Right atrium auricular region (tissue), 2 donors: ENCODE results near the gene GMPS. TPM values are rescaled to one million over a fixed set of nuclear protein-coding genes. Genes with fewer than 3 reads are reported as not detected.

Experiments
- DNase-seq: peaks from one replicate; pipeline ENCODE4 v3.0.0-alpha.2; 2019; ENCODE audit warnings: low spot score
- H3K27ac ChIP-seq, 2 donors: fragments of 200-600 bp; sonication (generic); 1 replicate in 1 of 2; 2 replicates in 1 of 2; pipeline ENCODE4 v1.5.1; 2016 to 2019
- H3K27me3 ChIP-seq, 2 donors: fragments of 200-600 bp; sonication (generic); one replicate each; pipeline versions ENCODE4 v1.5.1 to v1.6.0; 2017 to 2019
- H3K36me3 ChIP-seq: fragments of 200-600 bp; sonication (generic); one replicate; pipeline ENCODE4 v1.5.1; 2016
- H3K4me1 ChIP-seq, 2 donors: fragments of 200-600 bp; sonication (generic); one replicate each; pipeline versions ENCODE4 v1.5.1 to v1.6.0; 2017 to 2019
- H3K4me3 ChIP-seq, 2 donors: fragments of 200-600 bp; sonication (generic); 1 replicate in 1 of 2; 2 replicates in 1 of 2; pipeline ENCODE4 v1.5.1; 2017 to 2019; ENCODE audit warnings: mild to moderate bottlenecking in 1 of 2, moderate library complexity in 1 of 2
- H3K9me3 ChIP-seq, 2 donors: fragments of 200-600 bp; sonication (generic); one replicate each; pipeline ENCODE4 v1.5.1; 2019
- total RNA-seq, 2 donors: library from RNA; depleted of rRNA; stranded (reverse); fragments of >200 nt; gene quantifications; one replicate each; pipeline ENCODE4 v1.1.0, GENCODE V29; 2016
- TF ChIP-seq, protein P1 (sequence below), 2 donors: fragments of 200-600 bp; sonication (generic); IDR thresholded peaks; one replicate each; pipeline ENCODE4 v1.5.1; 2019; ENCODE audit warnings: antibody characterized with exemption in 2 of 2

The GMPS gene
- total RNA-seq, 2 donors from 2014 or later, result 22.2 to 22.9 TPM

- DNase-seq, result no peak
- TF ChIP-seq, protein P1, sequence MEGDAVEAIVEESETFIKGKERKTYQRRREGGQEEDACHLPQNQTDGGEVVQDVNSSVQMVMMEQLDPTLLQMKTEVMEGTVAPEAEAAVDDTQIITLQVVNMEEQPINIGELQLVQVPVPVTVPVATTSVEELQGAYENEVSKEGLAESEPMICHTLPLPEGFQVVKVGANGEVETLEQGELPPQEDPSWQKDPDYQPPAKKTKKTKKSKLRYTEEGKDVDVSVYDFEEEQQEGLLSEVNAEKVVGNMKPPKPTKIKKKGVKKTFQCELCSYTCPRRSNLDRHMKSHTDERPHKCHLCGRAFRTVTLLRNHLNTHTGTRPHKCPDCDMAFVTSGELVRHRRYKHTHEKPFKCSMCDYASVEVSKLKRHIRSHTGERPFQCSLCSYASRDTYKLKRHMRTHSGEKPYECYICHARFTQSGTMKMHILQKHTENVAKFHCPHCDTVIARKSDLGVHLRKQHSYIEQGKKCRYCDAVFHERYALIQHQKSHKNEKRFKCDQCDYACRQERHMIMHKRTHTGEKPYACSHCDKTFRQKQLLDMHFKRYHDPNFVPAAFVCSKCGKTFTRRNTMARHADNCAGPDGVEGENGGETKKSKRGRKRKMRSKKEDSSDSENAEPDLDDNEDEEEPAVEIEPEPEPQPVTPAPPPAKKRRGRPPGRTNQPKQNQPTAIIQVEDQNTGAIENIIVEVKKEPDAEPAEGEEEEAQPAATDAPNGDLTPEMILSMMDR (IDR thresholded peaks at IDR 0.05), result no peak
- Histone ChIP-seq H3K9me3 (no peaks in the 10 kb centered on the region), H3K4me3 (no peak overlapping the region), H3K27ac (no peak overlapping the region), H3K4me1 (no peaks in the 10 kb centered on the region), H3K36me3 (no peaks in the 10 kb centered on the region), H3K27me3 (no peaks in the 10 kb centered on the region)
Measured at GRCh38 chr3:155983834-155984474, 113.5 kb downstream of the GMPS start.

DNA sequence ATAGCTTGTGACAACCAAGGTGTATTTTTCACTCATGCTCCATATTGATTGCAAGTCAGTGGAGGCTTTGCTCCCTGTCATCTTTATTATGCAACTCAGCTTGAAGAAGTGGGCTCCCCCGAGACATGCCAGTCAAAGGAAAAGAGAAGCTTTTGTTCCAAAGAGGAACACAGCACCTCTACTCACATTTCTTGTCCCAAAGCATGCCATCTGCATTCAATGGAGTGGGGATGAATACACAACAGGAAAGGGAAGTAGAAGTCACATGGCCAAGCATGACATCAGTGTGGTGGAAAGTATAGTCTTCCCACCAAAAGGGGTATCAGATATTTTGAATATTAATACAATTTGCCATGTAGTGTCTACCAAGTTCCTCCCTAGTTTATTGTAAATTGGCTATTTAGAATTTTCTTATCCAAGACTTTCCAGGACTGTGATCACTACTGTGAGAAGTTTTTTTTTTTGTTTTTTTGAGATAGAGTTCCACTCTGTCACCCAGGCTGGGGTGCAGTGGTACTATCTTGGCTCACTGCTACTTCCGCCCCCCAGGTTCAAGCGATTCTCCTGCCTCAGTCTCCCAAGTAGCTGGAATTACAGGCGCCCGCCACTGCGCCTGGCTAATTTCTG is 114.5 kb downstream of the GMPS start:
- Histone ChIP-seq H3K27ac (no peak overlapping the region), H3K4me3 (no peak overlapping the region), H3K27me3 (no peaks in the 10 kb centered on the region), H3K4me1 (no peaks in the 10 kb centered on the region), H3K9me3 (no peaks in the 10 kb centered on the region), H3K36me3 (no peaks in the 10 kb centered on the region)
- TF ChIP-seq, protein P1 (IDR thresholded peaks at IDR 0.05), result no peak
- no peak for DNase-seq

DNA sequence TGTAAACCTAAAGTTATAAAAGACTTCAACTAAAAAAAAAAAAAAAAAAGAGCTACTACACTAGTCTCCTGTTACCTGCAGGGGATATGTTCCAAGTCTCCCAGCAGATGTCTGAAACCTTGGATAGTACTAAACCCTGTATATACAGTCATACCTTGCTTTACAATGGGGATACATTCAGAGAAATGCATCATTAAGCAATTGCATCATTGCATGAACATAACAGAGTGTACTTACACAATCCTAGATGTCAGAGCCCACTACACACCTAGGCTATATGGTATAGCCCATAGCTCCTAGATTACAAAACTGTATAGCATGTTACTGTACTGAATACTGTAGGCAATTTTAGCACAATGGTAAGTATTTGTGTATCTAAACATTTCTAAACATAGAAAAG is 119.1 kb downstream of the GMPS start:
- no peak for DNase-seq
- TF ChIP-seq, protein P1 (IDR thresholded peaks at IDR 0.05), result no peak
- Histone ChIP-seq H3K9me3 (no peaks in the 10 kb centered on the region), H3K27ac (no peak overlapping the region), H3K4me1 (no peaks in the 10 kb centered on the region), H3K27me3 (no peaks in the 10 kb centered on the region), H3K4me3 (no peak overlapping the region), H3K36me3 (no peaks in the 10 kb centered on the region)

- Histone ChIP-seq H3K4me1 (no peaks in the 10 kb centered on the region), H3K9me3 (no peaks in the 10 kb centered on the region), H3K36me3 (no peaks in the 10 kb centered on the region), H3K27me3 (no peaks in the 10 kb centered on the region), H3K4me3 (no peak overlapping the region), H3K27ac (no peak overlapping the region)
- TF ChIP-seq, protein P1 (IDR thresholded peaks at IDR 0.05), result no peak
- DNase-seq, result no peak
Measured at GRCh38 chr3:155991212-155991611, 120.8 kb downstream of the GMPS start.

DNA sequence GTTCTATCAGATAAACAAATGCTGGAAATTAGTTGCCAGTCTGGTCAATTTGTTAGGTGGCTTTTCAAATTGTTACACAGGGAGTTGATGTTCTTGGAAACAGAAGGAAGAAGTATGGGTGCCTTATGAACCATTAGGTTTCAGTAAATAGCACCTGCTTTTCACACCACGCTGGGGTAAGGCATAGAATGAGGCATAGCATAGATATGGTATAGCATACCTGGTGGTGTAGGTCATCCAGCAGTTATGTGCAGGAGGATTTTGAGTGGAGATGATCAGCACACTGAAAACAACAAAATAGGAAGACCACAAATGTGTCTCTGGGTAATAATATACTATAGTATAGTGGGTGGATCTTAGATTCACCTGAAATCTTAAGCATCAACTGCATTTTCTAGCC is 121.4 kb downstream of the GMPS start:
- H3K4me1 ChIP-seq, result no peaks in the 10 kb centered on the region
- H3K27ac ChIP-seq, result no peak overlapping the region
- H3K27me3 ChIP-seq, result no peaks in the 10 kb centered on the region
- TF ChIP-seq, protein P1 (IDR thresholded peaks at IDR 0.05), result no peak
- DNase-seq, result no peak
- no peaks in the 10 kb centered on the region for H3K36me3 ChIP-seq
- H3K4me3 ChIP-seq, result no peak overlapping the region
- H3K9me3 ChIP-seq, result no peaks in the 10 kb centered on the region

Other genes with a start within 250 kb of the GMPS start
- gene PLCH1, start 125.6 kb upstream of the GMPS start, total RNA-seq, result 1 to 10 TPM; 1.4 to 1.5 TPM
- 1 to 10 TPM; 5.3 to 9.4 TPM for gene C3orf33, start 64.4 kb upstream of the GMPS start, total RNA-seq
- gene SLC33A1, start 16.2 kb upstream of the GMPS start, total RNA-seq, result 10 to 100 TPM; 22.3 to 24.6 TPM
- gene KCNAB1, start 249.9 kb downstream of the GMPS start, total RNA-seq, result 1 to 10 TPM; 2.0 to 3.2 TPM